ENCODE results near the gene NSD1.

Gene NSD1

DNA sequence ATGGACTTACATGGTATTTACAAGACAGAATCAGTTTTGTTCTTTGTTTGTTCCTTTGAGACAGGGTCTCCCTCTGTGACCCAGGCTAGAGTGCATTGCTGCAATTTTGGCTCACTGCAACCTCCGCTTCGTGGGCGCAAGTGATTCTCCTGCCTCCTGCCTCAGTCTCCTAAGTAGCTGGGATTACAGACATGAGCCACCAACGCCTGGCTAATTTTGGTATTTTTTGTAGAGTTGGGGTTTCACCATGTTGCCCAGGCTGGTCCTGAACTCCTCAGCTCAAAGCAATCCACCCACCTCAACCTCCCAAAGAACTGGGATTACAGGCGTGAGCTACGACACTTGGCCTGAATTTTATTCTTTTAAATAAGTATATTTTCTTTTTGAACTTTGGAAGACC, 142.3 kb downstream of the NSD1 start:
- no peak for DNase-seq (ENCODE audit: low read depth, low spot score)
- TF ChIP-seq, protein P1, sequence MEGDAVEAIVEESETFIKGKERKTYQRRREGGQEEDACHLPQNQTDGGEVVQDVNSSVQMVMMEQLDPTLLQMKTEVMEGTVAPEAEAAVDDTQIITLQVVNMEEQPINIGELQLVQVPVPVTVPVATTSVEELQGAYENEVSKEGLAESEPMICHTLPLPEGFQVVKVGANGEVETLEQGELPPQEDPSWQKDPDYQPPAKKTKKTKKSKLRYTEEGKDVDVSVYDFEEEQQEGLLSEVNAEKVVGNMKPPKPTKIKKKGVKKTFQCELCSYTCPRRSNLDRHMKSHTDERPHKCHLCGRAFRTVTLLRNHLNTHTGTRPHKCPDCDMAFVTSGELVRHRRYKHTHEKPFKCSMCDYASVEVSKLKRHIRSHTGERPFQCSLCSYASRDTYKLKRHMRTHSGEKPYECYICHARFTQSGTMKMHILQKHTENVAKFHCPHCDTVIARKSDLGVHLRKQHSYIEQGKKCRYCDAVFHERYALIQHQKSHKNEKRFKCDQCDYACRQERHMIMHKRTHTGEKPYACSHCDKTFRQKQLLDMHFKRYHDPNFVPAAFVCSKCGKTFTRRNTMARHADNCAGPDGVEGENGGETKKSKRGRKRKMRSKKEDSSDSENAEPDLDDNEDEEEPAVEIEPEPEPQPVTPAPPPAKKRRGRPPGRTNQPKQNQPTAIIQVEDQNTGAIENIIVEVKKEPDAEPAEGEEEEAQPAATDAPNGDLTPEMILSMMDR (IDR thresholded peaks at IDR 0.05; ENCODE audit: insufficient read depth, low read length, missing control alignments), result no peak
- H3K4me3 ChIP-seq (ENCODE audit: low read depth, low read length), result no peak overlapping the region
- CTCF ChIA-PET, result interaction anchor here (0.9 kb wide), 1 partner anchor 162 kb away, joined by 4 read pairs; no protein-coding TSS in a partner anchor
- POLR2A ChIA-PET, result no interaction called here

DNA sequence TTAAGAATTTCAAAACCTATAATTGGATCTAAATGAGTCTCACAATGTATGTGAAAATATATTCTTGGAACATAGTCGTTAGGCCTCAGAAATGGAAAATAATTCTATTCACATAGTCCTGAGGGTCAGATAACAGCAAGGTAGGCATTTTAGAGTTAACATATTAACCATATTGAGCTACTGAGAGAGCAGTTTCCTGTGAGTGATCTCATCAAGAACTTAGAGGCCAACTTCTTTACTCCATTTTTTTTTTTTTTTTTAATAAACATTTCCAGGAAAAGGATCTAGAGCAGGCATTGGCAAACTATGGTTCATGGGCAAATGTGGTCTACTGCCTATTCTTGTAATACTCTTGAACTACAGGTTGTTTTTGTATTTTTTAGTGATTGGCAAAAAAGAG, 143.3 kb downstream of the NSD1 start:
- no peak for DNase-seq (ENCODE audit: low read depth, low spot score)
- no peak overlapping the region for H3K4me3 ChIP-seq (ENCODE audit: low read depth, low read length)
- CTCF ChIA-PET, result interaction anchor here (0.9 to 1.4 kb wide), 4 partner anchors 17 to 164 kb away, joined by 3 to 4 read pairs (median 3); no protein-coding TSS in a partner anchor
- TF ChIP-seq, protein P1 (IDR thresholded peaks at IDR 0.05; ENCODE audit: insufficient read depth, low read length, missing control alignments), result no peak
- POLR2A ChIA-PET, result no interaction called here

- TF ChIP-seq, protein P1 (IDR thresholded peaks at IDR 0.05; ENCODE audit: insufficient read depth, low read length, missing control alignments), result no peak
- ChIA-PET CTCF (interaction anchor here (1.7 to 2.5 kb wide), 2 partner anchors 13 to 174 kb away, joined by 5 to 6 read pairs; no protein-coding TSS in a partner anchor), POLR2A (no interaction called here)
- no peak for DNase-seq (ENCODE audit: low read depth, low spot score)
- H3K4me3 ChIP-seq (ENCODE audit: low read depth, low read length), result no peak overlapping the region
These were observed 154.6 kb downstream of the NSD1 start for GRCh38 chr5:177288191-177288590.

- TF ChIP-seq, protein P1 (IDR thresholded peaks at IDR 0.05; ENCODE audit: insufficient read depth, low read length, missing control alignments), result no peak
- CTCF ChIA-PET, result interaction anchor here (1.0 to 4.3 kb wide), 3 partner anchors 12 to 178 kb away, joined by 3 to 28 read pairs (median 4); partner anchors contain the start of genes PRELID1 and RAB24
- POLR2A ChIA-PET, result no interaction called here
- no peak for DNase-seq (ENCODE audit: low read depth, low spot score)
- H3K4me3 ChIP-seq (ENCODE audit: low read depth, low read length), result no peak overlapping the region
These were observed 157.4 kb downstream of the NSD1 start for GRCh38 chr5:177290816-177291596.

- ChIA-PET CTCF (interaction anchor here (1.0 to 4.3 kb wide), 2 partner anchors 12 to 178 kb away, joined by 3 to 28 read pairs; partner anchors contain the start of genes PRELID1 and RAB24), POLR2A (no interaction called here)
- no peak for DNase-seq (ENCODE audit: low read depth, low spot score)
- no peak overlapping the region for H3K4me3 ChIP-seq (ENCODE audit: low read depth, low read length)
- TF ChIP-seq, protein P1 (IDR thresholded peaks at IDR 0.05; ENCODE audit: insufficient read depth, low read length, missing control alignments), result no peak
These were observed 158.2 kb downstream of the NSD1 start for GRCh38 chr5:177291735-177292134.

- TF ChIP-seq, protein P1 (IDR thresholded peaks at IDR 0.05; ENCODE audit: insufficient read depth, low read length, missing control alignments), result no peak
- DNase-seq (ENCODE audit: low read depth, low spot score), result no peak
- H3K4me3 ChIP-seq (ENCODE audit: low read depth, low read length), result no peak overlapping the region
- CTCF ChIA-PET, result interaction anchor here (0.6 to 4.3 kb wide), 5 partner anchors 10 to 183 kb away, joined by 3 to 28 read pairs (median 3); partner anchors contain the start of genes PRELID1 and RAB24
- POLR2A ChIA-PET, result no interaction called here
These were observed 160.4 kb downstream of the NSD1 start for GRCh38 chr5:177293819-177294581.
